ENCODE results near the gene TMEM59. TPM values are rescaled to one million over a fixed set of nuclear protein-coding genes. Genes with fewer than 3 reads are reported as not detected.

The TMEM59 gene
- total RNA-seq, 4 donors from 2014 or later: 156 to 248 (median 224) TPM

DNA sequence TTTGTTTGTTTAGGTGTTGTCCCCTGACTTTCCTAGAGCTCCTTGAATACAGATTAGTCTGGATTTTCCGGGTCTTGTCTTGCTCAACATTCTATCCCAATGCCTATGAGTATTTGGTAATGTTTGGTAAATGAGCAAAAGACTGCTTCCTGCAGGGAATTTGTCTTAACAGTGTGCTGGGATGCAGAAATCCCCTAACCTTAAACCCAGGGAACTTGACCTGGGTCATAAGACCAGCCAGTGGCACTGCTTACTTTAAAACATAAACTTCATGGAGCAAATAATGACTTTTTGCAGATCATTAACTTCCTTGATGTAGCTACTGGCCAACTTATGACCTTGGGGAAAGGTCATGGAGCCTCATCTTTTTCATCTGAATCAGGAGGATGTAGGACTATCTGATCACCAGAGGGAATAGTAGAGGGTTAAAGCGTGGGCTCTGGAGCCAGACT, 27.6 kb upstream of the TMEM59 start:
- ATAC-seq (no peak), DNase-seq (no peak)
- Histone ChIP-seq H3K9me3 (no peaks in the 10 kb centered on the region), H3K4me3 (no peak overlapping the region), H3K4me1 (peaks cover 17 to 19% of the 10 kb centered on the region in 2 donors), H3K27me3 (no peaks in the 10 kb centered on the region), H3K36me3 (no peaks in the 10 kb centered on the region), H3K27ac (no peak overlapping the region)
- in situ Hi-C loops (cut with MboI; ENCODE audit: low sequenced_read_pairs in 4 of 4): no loop called here
- TF ChIP-seq, protein P1, sequence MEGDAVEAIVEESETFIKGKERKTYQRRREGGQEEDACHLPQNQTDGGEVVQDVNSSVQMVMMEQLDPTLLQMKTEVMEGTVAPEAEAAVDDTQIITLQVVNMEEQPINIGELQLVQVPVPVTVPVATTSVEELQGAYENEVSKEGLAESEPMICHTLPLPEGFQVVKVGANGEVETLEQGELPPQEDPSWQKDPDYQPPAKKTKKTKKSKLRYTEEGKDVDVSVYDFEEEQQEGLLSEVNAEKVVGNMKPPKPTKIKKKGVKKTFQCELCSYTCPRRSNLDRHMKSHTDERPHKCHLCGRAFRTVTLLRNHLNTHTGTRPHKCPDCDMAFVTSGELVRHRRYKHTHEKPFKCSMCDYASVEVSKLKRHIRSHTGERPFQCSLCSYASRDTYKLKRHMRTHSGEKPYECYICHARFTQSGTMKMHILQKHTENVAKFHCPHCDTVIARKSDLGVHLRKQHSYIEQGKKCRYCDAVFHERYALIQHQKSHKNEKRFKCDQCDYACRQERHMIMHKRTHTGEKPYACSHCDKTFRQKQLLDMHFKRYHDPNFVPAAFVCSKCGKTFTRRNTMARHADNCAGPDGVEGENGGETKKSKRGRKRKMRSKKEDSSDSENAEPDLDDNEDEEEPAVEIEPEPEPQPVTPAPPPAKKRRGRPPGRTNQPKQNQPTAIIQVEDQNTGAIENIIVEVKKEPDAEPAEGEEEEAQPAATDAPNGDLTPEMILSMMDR (IDR thresholded peaks at IDR 0.05 in 4 of 5, conservative IDR thresholded peaks at IDR 0.05 in 1 of 5): no peak
- TF ChIP-seq POLR2A (IDR thresholded peaks at IDR 0.05): no peak
- intact Hi-C loops (cut with DNase I; ENCODE audit: low total_unique reads): no loop called here

- Histone ChIP-seq H3K27me3 (no peaks in the 10 kb centered on the region), H3K4me3 (no peak overlapping the region), H3K27ac (peak overlapping the region in 3 of 4 donors; percentile 18 to 55 (median 50)), H3K4me1 (peaks cover 17 to 19% of the 10 kb centered on the region in 2 donors), H3K36me3 (no peaks in the 10 kb centered on the region), H3K9me3 (no peaks in the 10 kb centered on the region)
- TF ChIP-seq, protein P1 (IDR thresholded peaks at IDR 0.05 in 4 of 5, conservative IDR thresholded peaks at IDR 0.05 in 1 of 5): no peak
- TF ChIP-seq POLR2A (IDR thresholded peaks at IDR 0.05): no peak
- intact Hi-C loops (cut with DNase I; ENCODE audit: low total_unique reads): no loop called here
- no peak for DNase-seq
- peak; percentile 63 to 67 for ATAC-seq
- in situ Hi-C loops (cut with MboI; ENCODE audit: low sequenced_read_pairs in 4 of 4): no loop called here
Observed at GRCh38 chr1:54077359-54077758, 24.4 kb upstream of the TMEM59 start.

DNA sequence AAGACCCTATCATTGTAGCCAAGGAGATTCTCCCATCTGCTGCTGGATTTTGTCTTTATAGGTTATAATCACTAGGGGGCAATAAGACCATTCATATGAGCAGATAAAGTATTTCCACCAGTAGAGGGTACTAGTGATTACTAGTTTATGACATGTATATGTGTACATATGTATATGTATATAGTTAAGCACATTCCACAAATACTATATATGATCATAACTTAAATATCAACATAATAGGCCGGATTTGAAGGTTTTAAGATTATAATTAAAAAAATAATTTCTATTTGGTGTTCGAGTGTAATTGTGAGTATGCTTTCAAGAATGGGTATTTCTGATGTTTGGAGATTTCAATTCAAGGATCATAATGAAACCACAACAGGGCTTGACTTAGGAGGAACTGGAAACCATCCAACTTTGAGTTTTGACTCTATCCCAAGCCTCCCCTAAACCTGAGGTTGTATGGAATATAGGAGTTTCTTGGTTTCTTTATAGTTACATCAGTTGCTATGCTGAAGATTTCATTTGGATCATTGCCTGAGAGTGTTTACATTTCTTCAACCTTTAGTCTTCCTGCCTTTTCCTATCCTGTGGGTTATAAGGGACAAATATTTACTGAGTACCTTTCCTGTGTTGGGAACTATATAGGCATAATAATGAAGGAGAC, 17.3 kb upstream of the TMEM59 start:
- Histone ChIP-seq H3K9me3 (no peaks in the 10 kb centered on the region), H3K36me3 (no peaks in the 10 kb centered on the region), H3K27ac (no peak overlapping the region), H3K4me1 (no peaks in the 10 kb centered on the region), H3K4me3 (no peak overlapping the region), H3K27me3 (no peaks in the 10 kb centered on the region)
- DNase-seq (no peak), ATAC-seq (peak; percentile 83 to 84)
- intact Hi-C loops (cut with DNase I; ENCODE audit: low total_unique reads): loop anchor here (1.0 kb wide), 1 partner anchor 419 kb away; no protein-coding TSS in a partner anchor
- in situ Hi-C loops (cut with MboI; ENCODE audit: low sequenced_read_pairs in 4 of 4): loop anchor here in 1 of 4 donors (25.0 kb wide), 1 partner anchor 692 kb away; the partner anchor contains the start of gene PARS2
- no peak for TF ChIP-seq POLR2A (IDR thresholded peaks at IDR 0.05)
- TF ChIP-seq, protein P1 (IDR thresholded peaks at IDR 0.05 in 4 of 5, conservative IDR thresholded peaks at IDR 0.05 in 1 of 5): peak; percentile 40 to 72 (median 66)

DNA sequence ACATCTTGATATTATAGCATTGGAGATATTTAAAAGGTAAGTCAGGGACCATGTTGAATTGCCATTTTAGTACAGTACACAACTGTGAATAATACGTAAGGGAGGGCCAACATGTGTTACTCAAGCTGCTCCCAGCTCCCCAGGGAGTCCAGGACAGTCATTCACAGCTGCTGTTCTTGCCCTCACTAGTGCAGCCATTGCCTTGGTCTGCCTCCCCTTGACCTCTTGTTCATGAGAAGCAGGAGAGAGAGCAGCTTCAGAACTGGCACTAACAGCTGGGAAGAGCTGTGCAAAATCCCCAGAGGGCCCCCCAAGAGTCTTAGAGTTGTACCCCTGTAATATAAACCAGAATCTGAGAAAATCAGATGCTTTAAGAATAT, 16.8 kb upstream of the TMEM59 start:
- no peak overlapping the region for H3K27ac ChIP-seq
- no peaks in the 10 kb centered on the region for H3K4me1 ChIP-seq
- ATAC-seq (peak; percentile 32 to 44), DNase-seq (peak in 1 of 2 donors; percentile 15)
- intact Hi-C loops (cut with DNase I; ENCODE audit: low total_unique reads): loop anchor here (1.0 kb wide), 1 partner anchor 420 kb away; no protein-coding TSS in a partner anchor
- H3K9me3 ChIP-seq: no peaks in the 10 kb centered on the region
- TF ChIP-seq, protein P1 (IDR thresholded peaks at IDR 0.05 in 4 of 5, conservative IDR thresholded peaks at IDR 0.05 in 1 of 5): no peak
- TF ChIP-seq POLR2A (IDR thresholded peaks at IDR 0.05): no peak
- H3K36me3 ChIP-seq: no peaks in the 10 kb centered on the region
- H3K27me3 ChIP-seq: no peaks in the 10 kb centered on the region
- H3K4me3 ChIP-seq: no peak overlapping the region
- in situ Hi-C loops (cut with MboI; ENCODE audit: low sequenced_read_pairs in 4 of 4): loop anchor here in 2 of 4 donors (10.0 to 25.0 kb wide), 2 partner anchors 425 to 693 kb away; partner anchors contain the start of gene PARS2 (in 1 of the 2)

Measured in gastrocnemius medialis (tissue), 4 donors.